Forelimb muscle (tissue), 1 donor: Measurements from ENCODE around the gene TUBB2A. TPM values are rescaled to one million over a fixed set of nuclear protein-coding genes. Genes with fewer than 3 reads are reported as not detected.
"Not testable (repeated sequence)": the region's sequence is repeated elsewhere in the genome, so short reads cannot be mapped to it uniquely, and the experiment has no call there.

Source experiments
- DNase-seq: peaks from one replicate; pipeline ENCODE4 v3.0.0-alpha.2; 2013; ENCODE audit warnings: low read depth
- polyA plus RNA-seq: library from polyadenylated mRNA; unstranded; fragments of 120-200 nt; gene quantifications from one replicate; pipeline ENCODE4 v1.2.1, GENCODE V29; 2013; ENCODE audit not compliant: insufficient read length

Gene TUBB2A
- polyA plus RNA-seq, result 75.7 TPM

DNA sequence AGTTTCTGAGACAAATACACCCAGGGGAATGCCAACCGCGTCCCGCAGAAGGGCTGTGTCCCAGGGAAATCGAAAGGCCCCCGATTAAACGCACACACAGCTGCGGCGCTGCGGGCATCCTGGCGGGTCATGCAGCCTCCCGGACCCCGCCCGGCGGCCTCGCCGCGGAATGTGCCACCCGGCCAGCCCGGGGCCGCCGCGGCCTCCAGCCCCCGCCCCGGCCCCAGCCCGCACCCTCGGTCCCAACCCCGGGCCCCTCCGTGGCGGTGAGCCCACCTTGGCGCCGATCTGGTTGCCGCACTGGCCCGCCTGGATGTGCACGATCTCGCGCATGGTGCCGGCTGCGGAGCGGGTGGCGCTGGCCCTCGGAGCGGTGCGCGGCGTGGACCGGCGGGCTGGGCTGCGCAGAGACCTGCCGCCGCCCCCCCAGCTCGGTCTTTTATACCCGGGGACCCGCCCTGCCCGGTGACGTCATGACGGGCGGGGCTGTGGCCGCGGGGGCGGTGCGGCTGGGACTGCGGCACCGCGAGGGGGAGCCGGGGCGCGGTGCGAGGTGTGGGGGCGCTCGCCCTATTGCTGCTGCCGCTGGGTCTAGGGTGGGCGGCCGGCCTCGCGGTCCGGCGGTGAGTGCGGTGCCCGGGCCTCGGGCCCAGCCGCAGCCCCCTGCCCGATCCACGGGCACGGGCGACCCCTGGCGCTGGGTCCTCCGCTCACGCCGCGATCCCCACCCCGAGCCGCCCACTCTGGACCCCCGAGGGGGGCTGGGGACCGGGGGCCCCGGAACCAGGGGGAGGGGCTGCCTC is at the start of gene TUBB2A:
TSS of gene TUBB2A (minus strand) at position 414 of the 803 bp plus-strand sequence. CDS start at position 333, 81 bp downstream.
- no peak for DNase-seq

DNA sequence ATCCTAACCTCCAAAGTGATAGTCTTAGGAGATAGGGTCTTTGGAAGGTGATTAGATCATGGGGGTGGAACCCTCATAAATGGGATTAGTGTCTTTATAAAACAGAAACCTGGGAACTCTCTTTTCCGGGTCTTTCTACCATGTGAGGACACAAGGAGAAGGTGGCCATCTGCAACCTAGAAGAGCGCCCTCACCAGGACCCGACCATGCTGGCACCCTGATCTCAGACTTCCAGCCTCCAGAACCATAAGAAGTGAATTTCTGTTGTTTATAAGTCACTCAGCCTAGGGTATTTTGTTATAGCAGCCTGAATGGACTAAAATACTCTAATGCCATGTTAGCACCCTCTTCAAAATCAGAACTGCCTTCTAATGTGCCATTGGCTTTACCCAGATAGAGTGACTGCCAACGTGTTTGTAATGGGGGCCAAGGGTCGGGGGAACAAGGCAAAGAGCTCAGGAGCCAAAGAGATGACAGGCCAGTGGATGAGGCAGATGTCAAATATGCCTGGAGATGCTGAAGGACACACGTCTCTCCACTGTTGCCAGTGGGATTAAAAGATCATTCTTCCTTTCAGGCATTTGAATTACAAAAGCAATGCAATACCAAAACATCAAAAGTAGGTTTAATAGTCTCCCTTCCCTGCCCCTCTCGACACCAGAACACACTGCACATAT is 49.1 kb upstream of the TUBB2A start:
- no peak for DNase-seq

DNA sequence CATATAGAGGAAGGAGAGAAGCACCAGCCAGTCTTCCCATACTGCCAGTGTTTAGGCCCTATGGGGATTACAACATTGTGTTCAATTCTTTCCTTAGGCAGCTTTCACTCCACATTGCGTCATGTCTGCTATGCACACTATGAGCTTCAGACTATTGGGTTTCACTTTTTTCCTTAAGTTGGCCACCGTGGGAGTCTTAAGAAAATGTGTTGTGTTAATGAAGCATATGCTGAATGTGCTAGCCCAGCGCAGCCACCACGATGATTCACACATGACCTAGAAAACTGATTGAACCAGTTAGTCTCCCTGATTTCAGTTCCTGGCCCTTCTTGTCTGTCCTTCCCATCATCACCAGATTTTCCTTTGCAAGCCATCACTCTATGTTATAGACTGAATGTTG is 48.6 kb upstream of the TUBB2A start:
- DNase-seq, result no peak

DNA sequence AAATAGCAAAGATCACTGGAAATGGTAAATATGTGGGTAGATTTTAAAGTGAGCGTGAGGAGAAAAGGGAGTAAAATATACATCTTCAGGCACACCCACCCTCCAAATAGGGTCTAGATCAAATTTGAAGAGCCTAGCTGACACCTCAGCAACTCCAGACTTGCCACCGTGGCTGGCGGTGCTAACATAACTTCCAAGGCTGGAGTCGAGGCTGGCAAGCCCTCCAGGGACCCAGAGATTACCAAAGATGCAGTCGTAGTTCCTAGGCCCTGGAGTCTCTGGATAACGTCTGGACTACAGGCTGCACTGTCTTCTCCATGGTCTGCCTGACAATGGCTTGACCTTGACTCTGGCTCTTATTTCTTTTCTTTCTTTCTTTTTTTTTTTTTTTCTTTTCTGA is 47.6 kb upstream of the TUBB2A start:
- DNase-seq, result no peak

DNA sequence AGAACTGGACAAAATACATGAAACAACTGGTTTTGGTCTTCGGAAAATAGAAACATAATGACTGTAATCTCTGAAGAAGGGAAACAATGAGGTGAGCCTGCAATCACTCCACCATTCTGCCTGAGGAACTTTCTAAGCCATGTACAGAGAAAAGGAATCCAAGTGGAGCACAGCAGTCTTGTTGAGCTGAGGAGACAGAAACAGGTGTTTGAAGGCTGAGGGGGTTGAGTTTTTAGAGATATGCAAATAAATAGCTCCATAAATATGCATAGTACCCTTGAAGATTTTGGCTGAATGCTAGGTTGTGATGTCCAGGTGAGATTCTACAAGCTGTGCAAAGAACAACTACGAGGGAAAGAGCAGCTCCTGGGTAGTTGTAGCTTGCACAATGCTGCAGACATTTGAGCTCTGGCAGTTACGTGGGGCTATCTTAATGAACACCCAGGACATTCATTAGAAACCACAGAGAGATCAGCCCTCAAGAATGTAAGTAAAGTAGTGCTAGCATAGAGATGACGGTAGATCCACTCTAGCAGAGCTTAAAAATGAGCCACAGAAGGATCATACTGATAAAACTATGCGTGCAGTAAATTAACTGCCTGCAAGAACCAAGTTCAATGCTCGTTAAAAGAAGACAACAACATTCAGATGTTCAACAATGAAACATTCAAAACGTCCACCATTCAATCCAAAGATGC is 45.8 kb upstream of the TUBB2A start:
- no peak for DNase-seq

DNA sequence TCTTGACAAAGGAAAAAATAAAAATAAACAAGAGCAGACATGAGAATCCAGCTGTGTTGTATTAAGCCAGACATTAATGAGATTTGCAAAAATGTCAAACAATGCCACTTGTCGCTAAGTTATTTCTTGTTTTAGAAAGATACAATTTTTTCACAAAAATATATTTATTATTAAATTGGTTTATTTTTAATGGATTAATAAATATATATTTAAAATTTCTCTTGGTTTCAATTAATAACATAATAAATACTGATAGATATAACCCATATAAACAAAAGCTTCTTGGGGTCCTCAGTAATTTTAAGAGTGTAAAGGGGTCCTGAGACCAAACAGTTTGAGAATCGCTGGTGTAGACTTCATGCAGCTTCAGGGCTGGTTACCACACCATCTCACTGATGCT is 44.0 kb upstream of the TUBB2A start:
- no peak for DNase-seq

DNA sequence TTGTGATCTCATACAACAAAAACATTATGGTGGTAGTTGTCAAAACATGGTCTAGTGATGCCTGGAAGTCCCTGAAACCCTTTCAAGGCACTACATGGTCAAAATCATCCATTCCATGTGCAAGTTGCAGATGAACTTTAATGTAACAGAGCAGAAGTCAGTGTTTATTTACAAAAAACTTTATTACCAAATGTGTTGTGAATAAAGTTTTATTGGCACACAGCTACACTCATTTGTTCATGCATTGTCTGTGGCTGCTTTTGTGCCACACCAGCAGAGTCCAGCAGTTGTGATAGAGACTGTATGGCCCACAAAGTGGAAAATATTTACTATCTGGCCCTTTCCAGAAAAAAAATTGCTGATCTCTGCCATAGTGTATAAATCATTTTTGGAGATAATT is 43.3 kb upstream of the TUBB2A start:
- no peak for DNase-seq

DNA sequence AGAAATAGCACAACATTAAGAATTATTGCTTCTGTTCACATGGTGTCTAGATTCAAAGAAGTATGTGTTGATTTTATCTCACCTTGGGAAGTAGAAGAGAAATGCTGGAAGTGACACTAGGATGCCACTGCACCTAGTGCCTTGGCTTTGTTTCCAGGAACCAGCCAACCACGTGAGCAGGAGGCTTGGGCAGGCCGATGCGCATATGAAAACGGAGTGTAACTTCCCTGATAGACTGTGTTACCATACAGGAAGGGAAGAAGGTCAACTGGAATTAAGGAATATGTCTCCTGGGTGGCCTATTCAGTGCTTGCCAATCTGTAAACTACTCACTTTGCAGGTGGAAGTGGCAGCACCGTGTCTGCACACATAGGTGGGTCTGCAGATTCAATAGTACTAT is 42.0 kb upstream of the TUBB2A start:
- no peak for DNase-seq

DNA sequence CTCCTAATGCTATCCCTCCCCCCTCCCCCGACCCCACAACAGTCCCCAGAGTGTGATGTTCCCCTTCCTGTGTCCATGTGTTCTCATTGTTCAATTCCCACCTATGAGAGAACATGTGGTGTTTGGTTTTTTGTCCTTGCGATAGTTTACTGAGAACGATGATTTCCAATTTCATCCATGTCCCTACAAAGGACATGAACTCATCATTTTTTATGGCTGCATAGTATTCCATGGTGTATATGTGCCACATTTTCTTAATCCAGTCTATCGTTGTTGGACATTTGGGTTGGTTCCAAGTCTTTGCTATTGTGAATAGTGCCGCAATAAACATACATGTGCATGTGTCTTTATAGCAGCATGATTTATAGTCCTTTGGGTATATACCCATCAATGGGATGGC is 40.4 kb upstream of the TUBB2A start:
- not testable (repeated sequence) for DNase-seq

DNA sequence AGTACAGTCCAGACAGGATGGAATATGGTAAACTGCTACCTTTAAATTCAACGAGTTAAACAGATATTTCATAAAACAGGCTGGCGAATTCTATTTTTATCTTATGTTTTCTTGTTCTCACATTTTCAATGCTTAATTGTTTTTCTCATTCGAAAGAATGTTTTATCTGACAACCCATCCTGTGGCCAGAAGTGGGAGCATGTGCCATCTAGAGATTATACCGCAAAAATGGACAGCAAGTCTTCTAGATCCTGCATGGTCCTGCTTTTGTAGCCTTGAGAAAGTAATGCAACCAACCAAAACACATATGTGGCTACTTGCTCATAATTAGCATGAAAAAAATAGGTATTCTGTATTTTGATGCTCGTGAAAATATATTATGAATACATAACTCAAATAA is 39.4 kb upstream of the TUBB2A start:
- DNase-seq, result no peak

DNA sequence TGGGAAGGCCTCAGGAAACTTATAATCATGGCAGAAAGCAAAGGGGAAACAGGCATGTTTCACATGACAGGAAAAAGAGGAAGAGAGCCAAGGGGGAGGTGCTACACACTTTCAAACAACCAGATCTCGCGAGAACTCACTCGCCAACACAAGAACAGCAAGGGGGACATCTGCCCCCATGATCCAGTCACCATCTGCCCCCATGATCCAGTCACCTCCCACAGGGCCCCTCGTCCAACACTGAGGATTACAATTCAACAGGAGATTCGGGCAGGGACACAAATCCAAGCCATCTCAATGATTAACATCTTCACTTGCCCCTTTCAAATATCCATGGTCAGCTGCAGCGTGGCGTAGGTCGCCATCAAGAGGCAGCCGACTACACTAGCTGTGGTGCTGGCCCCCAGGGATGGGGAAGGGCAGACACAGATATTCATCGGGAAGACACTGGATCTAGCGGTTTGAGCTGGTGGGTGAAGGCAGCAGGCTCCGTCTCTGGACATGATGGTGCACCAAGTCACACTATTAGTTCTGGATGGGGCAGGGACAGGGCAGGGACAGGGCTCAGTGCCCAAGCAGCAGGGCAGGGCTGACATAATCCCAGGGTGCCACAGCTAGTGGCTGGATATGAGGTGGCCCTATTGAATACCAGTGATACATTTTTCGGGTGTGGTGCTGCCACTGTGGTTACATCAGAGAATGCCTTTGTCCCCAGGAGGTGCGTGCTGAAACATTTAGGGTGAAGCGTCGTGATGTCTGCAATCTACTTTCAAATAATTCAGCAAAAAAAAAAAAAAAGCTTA is 38.6 kb upstream of the TUBB2A start:
- DNase-seq, result no peak

DNA sequence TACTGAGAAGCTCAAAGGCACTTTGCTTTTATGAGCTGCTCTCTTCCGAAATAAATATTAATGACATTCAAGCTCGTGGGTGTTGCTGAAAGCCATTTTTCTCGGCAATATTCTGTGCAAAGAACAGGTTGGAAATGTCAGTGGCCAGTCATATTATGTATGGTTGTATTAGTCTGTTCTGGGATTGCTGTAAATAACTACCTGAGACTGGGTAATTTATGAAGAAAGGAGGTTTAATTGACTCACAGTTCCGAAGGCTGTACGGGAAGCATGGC is 38.0 kb upstream of the TUBB2A start:
- DNase-seq, result no peak

DNA sequence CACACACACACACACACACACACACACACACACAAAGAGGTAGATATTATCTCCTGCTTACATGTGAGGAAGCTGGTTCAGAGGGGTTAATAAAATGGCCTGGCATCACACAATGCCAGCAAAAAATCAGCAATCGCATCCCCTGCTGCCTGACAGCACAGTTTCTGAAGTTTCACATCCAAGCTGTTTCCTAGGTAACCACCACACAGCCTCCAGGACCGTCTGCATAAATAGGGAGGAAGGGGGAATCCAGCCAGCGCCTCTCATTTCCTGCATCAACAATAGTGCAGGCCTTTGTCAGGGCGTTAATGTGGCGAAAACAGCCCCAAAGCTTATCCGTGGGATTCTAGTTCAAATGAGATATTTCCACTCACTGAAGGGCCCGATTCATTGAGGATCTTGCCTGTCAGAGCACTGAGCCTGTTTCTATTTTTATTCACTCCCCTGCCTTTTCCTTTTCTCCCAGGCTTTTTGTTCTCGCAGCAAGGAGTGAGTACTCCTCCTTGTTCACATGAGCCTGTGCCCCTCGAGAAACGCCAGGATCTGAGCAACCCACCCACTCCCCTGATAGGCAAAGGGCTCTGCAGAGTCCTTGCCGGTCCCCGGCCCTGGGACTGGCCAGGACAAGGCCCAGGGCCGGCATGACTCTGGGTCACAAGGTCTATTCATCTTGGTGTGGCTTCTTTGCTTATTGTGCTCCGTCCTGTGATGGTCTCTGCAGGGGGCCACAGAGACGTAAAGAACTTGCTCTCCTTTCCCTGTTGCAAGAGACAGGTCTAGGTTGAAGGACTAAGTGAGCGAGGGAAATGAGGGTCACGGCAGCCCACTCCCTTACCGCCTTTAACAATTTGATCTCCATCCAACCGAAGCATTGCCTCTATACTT is 37.4 kb upstream of the TUBB2A start:
- peak; percentile 41 for DNase-seq

DNA sequence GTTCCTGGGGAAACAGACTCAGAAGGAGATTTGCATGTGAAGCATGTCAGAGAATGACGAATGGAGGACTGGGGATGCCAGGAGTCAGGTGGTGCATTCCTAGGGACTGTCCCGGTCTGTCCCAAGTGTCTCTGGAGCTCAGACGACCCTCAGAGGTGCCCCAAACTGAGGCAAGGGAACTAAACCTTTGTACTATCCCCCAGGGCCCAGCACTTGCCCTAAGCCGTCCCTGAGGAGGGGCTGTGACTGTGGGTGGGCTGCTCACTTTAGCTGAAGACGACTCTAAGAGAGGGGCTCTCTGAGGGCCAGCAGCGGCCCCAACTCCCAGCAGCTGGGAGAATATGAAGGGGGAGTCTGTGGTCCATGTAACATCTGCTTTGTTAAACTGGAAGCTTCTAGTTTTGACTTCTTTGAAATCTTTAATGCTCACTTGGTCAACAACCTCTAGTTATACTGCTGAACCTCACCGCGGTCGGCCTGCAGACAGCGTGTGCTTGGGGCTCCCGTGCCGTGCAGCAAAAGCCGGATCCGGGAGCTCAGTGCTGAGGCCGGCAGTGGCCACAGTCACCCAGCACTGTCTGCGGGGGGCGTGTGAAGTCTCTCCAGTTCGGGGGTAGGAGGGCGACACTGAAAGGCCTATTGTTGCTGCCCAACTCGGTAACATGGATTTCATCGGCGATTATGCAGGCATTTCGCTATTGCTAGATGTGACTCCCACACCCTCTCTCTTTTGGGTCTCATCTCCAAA is 35.9 kb upstream of the TUBB2A start:
- no peak for DNase-seq

DNA sequence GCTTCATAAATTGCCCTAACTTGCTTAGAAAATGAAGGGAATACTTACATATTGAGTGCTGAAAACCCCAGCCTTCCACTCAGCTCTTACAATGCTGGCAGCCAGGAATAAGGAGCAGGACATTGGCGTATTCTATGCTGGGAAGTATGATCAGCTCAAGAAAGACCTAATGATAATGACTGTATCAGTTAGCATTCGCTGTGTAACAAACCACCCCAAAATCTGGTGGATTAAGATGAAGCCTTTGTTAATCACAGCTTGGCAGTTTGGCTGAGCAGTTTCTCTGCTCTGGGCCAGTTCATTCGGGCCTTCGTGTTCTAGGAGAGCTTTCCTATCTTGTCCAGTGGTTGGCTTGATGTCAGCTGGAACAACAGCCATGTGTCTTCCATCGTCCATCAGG is 33.4 kb upstream of the TUBB2A start:
- DNase-seq, result no peak

DNA sequence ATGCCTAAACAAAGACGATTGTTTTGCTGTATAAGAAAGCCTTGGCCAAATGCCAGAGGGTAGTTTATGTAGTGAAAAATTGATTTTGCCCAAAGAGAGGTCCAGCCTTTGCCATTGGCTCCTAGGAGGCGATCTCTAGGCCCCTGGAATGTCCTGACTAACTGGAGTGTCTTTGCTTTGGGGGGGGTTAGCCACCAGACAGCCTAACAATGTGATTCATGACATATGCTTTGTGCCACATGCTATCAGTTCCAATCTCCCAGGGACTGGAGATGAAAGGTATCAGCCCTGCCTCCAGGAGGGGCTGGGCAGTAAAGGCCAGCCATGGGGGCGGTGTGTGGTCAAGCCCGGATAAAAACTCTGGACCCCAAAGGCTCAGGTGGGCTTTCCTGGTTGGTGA is 32.7 kb upstream of the TUBB2A start:
- no peak for DNase-seq

DNA sequence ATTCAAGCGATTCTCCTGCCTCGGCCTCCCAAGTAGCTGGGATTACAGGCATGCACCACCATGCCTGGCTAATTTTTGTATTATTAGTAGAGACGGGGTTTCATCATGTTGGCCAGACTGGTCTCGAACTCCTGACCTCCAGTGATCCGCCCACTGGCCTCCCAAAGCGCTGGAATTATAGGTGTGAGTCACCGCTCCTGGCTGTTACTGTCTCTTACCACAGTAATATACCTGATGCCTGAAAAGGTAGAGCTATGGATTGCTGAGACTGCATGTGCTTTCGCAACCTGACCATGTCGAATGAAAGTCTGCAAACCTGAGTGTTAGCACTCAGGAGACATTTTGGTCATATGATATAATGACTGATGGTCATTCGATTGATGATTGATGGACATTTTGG is 31.8 kb upstream of the TUBB2A start:
- DNase-seq, result not testable (repeated sequence)

DNA sequence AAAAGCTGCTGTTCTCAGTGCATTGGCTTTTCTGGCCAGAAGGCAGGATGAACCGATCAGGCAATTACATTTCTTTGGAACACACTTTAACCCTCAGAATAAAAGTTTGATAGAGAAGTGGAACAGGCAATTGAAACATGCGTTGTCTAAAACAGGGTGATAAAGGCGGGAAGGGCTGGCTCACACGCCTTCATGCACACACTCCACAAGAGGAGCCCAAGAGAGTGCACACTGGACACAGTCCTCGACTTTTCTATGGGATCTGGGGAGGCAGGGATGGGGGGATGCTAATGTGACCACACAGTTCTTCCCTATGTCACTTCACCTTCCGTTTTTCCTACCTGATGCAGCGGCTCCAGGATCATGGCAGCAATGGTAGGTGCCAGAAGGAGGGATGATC is 30.9 kb upstream of the TUBB2A start:
- no peak for DNase-seq

DNA sequence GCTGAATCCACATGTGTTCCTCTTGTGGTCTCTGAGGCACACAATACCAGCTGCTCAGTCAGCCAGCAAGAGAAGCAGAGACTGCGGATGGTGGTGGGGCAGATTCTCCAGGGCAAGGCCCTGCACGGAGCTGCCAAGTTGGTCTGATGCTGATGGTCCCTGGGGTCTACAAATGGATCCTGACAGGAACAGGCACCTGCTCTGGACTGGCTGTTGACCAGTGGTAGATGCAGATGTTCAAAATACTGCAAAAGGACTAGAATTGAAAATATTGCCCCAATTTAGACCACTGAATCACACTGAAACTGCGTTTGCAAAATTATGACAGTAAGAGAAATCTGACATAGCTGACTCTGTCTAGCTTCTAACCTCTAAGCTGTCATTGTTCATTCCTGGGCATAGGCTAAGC is 29.6 kb upstream of the TUBB2A start:
- DNase-seq, result no peak

DNA sequence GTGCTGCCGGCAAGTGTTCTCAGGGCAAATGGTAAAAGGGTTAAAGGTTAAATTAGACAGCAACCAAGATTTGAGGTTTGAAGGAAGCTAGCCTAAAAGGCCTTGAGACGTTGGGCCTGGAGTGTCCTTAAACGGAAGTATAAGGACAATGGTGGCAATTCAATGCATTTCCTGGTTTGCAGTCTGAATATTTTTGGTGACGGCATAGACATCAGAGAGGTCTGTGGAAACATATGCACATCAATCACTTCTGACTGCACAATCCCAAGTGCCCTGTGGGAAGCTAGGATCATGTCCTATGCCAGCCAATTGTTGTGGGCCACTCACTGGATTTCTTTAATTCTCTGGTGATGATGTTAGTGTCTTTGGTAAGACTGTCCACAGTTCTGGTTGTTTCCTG is 25.7 kb upstream of the TUBB2A start:
- no peak for DNase-seq
